ENCODE data around the gene NPHP4. TPM values are rescaled to one million over a fixed set of nuclear protein-coding genes. Genes with fewer than 3 reads are reported as not detected.

Gene NPHP4
- total and polyA plus RNA-seq, 9 of the 15 experiments (the other 6 are each of a cell fraction or from before 2014, with no cell fraction given): 0.52 to 26.2 (median 6.7) TPM

- intact Hi-C loops (cut with micrococcal nuclease) (no loop called here), in situ Hi-C loops (cut with MboI) (no loop called here)
- WGBS (ENCODE audit: insufficient coverage, low coverage, missing lambda C conversion rate): 47% methylated on average over 18 of the region's 20 CpGs
- FAIRE-seq: peak; percentile 15
- DNase-seq (ENCODE audit: extremely low read depth in 1 of 4, low spot score in 3 of 4): peak; percentile 76 to 78 (median 78)
- Histone ChIP-seq H4K20me1 (replicated peaks; ENCODE audit: control insufficient read depth, insufficient read depth, low read length) (no peaks in the 10 kb centered on the region), H3K9me3 (replicated peaks; ENCODE audit: control insufficient read depth, insufficient read depth, low read depth, low read length) (no peaks in the 10 kb centered on the region), H3K36me3 (ENCODE audit: control insufficient read depth, insufficient read depth, low read length) (peaks cover 58% of the 10 kb centered on the region; the same call in 2 of the 3 replicates), H3K79me2 (ENCODE audit: control insufficient read depth, insufficient read depth, low read length) (no peaks in the 10 kb centered on the region), H3K9ac (ENCODE audit: insufficient read depth in 1 of 2, low read depth in 2 of 2, low read length in 2 of 2) (peak overlapping the region in 1 of 2 experiments; percentile 60; a peak in 2 of 4 replicates), H3K9me1 (ENCODE audit: control insufficient read depth, insufficient read depth, low read length) (no peaks in the 10 kb centered on the region), H3K4me2 (ENCODE audit: insufficient read depth, low read length) (peak overlapping the region; percentile 38; the same call in 1 of the 2 replicates), H3K4me1 (replicated peaks in 1 of 2; ENCODE audit: control insufficient read depth in 2 of 2, insufficient read depth in 2 of 2, low read length in 2 of 2) (peaks cover 20 to 24% of the 10 kb centered on the region in 2 experiments), H3K4me3 (no peak overlapping the region), H2AFZ (ENCODE audit: low read depth, low read length) (peak overlapping the region; percentile 61), H3K27me3 (ENCODE audit: control insufficient read depth in 2 of 2, insufficient read depth in 2 of 2, low read length in 2 of 2) (no peaks in the 10 kb centered on the region), H3K27ac (ENCODE audit: extremely low read depth, low read depth, low read length) (no peak overlapping the region)
- no TSS peak for BruUV-seq (replicated peaks)
- ChIA-PET CTCF (ENCODE audit: low intra/inter-chr PET ratio) (interaction anchor here (1.6 kb wide), 1 partner anchor 265 kb away, joined by 6 read pairs; no protein-coding TSS in a partner anchor), POLR2A (interaction anchor here (0.6 to 1.3 kb wide), 5 partner anchors 12 to 46 kb away, joined by 3 to 4 read pairs (median 3); partner anchors contain the start of gene NPHP4)
- peak; percentile 95 for ATAC-seq
- TF ChIP-seq ZNF780A (CRISPR knock-in tag; IDR thresholded peaks at IDR 0.05): no peak
- no peak for TF ChIP-seq ESRRB (CRISPR knock-in tag; IDR thresholded peaks at IDR 0.05; ENCODE audit: borderline replicate concordance)
- TF ChIP-seq CEBPB (tag; IDR thresholded peaks at IDR 0.05): 0 out of 2 replicates have a peak, but pooled peaks have one; percentile 10
- no peak for TF ChIP-seq PYGO2 (tag; IDR thresholded peaks at IDR 0.05)
- TF ChIP-seq EGR1 (conservative IDR thresholded peaks at IDR 0.05): peak; percentile 69
- TF ChIP-seq JUND (IDR thresholded peaks at IDR 0.05; ENCODE audit: borderline replicate concordance, low read depth, low read length): peak; percentile 14; the same call in 1 of the 2 replicates
- no peak for TF ChIP-seq JUND (tag; IDR thresholded peaks at IDR 0.05; ENCODE audit: borderline replicate concordance, low read depth, low read length)
- peak; percentile 50; the same call in 1 of the 2 replicates for TF ChIP-seq ETV5 (CRISPR knock-in tag; IDR thresholded peaks at IDR 0.05; ENCODE audit: low read depth)
- TF ChIP-seq BHLHE40 (IDR thresholded peaks at IDR 0.05; ENCODE audit: low read length): peak; percentile 71
- peak; percentile 70 for TF ChIP-seq VEZF1 (CRISPR knock-in tag; IDR thresholded peaks at IDR 0.05)
- peak in 1 of 2 experiments; percentile 45; a peak in 2 of 4 replicates for TF ChIP-seq RAD21 (CRISPR knock-in tag; conservative IDR thresholded peaks at IDR 0.05 in 1 of 2, IDR thresholded peaks at IDR 0.05 in 1 of 2)
- peak; percentile 22; the same call in 1 of the 2 replicates for TF ChIP-seq MAX (CRISPR knock-in tag; IDR thresholded peaks at IDR 0.05)
- peak; percentile 47 to 70 (median 60); a peak in 4 of 6 replicates for TF ChIP-seq CTCF (IDR thresholded peaks at IDR 0.05 in 2 of 3, conservative IDR thresholded peaks at IDR 0.05 in 1 of 3; ENCODE audit: insufficient read depth in 2 of 3, low read depth in 1 of 3, low read length in 3 of 3)
- TF ChIP-seq ZBTB33 (CRISPR knock-in tag; IDR thresholded peaks at IDR 0.05): peak; percentile 95
- peak; percentile 14 for TF ChIP-seq NEUROD1 (IDR thresholded peaks at IDR 0.05; ENCODE audit: borderline replicate concordance, low read depth, low read length, partially characterized antibody)
These were observed 11.8 kb downstream of the NPHP4 start for GRCh38 chr1:5980314-5981008.
